Activated CD4-positive, alpha-beta T cell treated with anti-CD3 and anti-CD28 coated beads, Interleukin-2, amount 50 U/mL, for 4 hours (primary cell): ENCODE measurements around the gene RUNDC3A.
"Not testable (repeated sequence)": the region's sequence is repeated elsewhere in the genome, so short reads cannot be mapped to it uniquely, and the experiment has no call there.

Experiments
- DNase-seq, 2 experiments: peaks; one replicate each; pipeline ENCODE4 v3.0.0-alpha.2; 2020

The RUNDC3A gene

DNA sequence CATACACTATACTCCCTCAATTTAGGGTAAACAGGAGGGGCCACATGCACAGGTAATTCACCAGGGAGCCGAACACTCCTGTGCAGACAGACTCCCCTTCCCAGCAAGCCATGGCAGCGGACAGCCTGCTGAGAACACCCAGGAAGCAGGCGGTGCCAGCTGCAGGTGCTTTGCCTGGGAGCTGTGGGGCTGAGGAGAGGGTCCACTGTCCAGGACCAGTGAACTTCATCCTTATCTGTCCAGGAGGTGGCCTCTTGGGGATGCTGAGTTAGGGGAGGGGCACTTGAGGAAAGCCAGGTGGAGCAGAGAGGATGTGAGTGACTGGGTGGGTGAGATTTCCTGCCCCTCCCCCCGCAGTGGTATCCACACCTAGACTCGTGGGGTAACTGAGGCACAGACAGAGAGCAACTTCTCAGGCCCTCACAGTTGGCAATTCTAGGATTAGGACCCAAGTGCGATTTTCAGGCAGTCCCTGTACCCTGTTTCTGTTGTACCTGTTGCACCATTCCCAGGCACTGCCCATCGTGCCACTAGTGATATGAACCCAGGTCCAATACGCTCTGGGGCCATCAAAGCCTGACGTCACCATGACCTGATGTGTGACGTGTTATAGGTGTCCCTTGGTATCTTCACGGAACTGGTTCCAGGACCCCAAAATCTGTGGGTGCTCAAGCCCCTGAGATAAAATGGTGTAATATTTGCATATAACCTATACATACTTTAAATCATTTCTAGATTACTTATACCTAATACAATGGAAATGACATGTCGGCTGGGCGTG is 37.9 kb downstream of the RUNDC3A start:
- DNase-seq, result no peak

DNA sequence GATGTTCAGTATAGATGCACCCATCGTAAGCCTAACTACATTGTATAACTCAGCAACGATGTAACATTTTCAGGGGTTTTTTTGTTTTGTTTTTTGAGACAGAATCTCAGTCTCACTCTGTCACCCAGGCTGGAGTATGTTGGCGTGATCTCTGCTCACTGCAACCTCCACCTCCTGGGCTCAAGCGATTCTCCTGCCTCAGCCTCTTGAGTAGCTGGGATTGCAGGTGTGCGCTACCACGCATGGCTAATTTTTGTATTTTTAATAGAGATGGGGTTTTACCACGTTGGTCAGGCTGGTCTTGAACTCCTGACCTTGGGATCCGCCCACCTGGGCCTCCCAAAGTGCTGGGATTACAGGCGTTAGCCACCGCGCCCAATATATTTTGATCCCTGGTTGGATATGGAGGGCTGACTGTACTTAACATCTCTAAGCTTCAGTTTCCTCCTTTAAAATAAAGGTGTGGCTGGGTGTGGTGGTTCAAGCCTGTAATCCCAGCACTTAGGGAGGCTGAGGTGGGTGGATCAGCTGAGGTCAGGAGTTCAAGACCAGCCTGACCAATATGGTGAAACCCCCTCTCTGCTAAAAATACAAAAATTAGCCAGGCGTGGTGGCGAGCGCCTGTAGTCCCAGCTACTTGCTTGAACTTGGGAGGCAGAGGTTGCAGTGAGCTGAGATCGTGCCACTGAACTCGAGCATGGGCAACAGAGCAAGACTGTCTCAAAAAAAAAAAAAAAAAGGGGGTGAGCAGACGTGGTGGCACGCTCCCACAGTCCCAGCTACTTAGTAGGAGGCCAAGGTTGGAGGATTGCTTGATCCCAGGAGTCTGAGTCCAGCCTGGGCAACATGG is 39.0 kb downstream of the RUNDC3A start:
- not testable (repeated sequence) for DNase-seq

DNA sequence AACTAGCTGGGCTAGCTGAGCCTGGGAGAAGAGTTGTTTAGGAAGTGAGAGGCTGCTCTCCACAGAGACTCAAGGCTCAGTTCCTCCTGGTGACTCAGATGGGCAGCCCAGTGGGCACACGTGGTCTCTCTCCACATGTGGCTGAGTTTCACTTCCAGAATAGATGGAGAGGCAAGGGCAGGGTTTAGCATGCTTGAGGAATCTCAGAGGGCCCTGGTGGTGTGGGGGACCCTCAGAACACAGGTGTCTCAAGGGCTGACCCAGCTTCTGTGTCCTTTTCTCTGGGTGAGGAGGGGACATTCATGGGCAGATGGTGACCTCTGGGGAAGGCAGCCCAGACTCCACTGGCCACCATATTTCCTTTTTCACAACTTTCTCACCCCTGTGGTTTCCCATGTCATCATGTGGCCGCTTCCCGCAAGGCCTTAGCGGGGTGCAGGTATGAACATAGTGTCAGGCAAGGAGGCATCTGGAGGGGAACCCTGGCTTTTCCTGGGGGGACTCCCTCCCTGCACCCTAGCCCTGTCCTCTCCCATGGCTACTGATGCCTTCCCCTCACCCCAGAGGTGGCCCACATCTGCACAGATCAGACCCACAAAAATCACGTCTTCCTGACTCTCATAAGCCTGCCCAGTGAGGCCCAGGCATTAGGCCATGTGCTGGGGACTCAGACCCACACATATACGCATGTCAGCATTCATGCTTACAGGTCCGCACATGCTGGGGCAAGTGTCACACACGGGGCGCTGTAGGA is 40.0 kb downstream of the RUNDC3A start:
- DNase-seq, result no peak

DNA sequence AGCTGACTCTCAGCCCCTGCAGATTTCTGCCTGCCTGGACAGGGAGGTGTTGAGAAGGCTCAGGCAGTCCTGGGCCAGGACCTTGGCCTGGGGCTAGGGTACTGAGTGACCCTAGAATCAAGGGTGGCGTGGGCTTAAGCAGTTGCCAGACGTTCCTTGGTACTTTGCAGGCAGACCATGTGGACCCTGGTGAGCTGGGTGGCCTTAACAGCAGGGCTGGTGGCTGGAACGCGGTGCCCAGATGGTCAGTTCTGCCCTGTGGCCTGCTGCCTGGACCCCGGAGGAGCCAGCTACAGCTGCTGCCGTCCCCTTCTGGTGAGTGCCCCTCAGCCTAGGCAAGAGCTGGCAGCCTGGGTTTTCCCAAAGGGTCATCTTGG is 40.6 kb downstream of the RUNDC3A start:
- no peak for DNase-seq

DNA sequence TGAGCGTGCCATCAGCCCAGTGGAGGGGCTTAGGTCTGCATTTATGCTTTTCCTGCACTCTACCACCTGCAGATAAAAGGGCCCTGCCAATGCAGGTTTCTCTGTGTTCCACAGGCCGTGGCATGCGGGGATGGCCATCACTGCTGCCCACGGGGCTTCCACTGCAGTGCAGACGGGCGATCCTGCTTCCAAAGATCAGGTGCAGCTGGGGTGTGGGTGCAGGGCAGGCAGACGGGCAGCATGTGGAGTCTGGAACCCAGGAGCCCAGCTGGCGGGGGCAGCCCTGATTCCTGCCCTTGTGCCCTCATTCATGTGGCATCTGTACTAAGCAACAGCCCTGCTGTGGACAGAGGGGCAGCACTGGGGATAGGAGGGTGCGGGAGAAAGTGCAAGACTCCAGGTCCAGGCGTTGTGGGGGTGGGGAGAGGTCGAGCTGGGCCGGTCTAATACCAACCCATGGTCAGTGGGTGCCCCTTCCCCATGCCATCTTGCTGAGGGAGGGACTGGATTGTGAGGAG is 41.2 kb downstream of the RUNDC3A start:
- DNase-seq, result no peak

DNA sequence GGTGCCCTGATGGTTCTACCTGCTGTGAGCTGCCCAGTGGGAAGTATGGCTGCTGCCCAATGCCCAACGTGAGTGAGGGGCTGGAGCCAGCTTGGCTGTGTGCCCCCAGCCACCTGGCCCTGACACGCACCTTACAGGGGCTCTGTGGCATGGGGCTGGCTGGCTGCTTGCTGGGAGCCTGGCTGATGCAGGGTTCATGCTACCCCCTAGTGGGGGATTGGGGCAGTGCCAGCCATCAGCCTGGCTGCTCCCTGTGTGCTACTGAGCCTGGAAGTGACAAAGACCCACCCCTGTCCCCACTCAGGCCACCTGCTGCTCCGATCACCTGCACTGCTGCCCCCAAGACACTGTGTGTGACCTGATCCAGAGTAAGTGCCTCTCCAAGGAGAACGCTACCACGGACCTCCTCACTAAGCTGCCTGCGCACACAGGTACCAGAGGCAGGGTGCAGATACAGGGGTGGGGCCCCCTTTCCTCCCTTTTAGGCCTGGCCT is 42.4 kb downstream of the RUNDC3A start:
- DNase-seq, result peak; percentile 68 to 69

DNA sequence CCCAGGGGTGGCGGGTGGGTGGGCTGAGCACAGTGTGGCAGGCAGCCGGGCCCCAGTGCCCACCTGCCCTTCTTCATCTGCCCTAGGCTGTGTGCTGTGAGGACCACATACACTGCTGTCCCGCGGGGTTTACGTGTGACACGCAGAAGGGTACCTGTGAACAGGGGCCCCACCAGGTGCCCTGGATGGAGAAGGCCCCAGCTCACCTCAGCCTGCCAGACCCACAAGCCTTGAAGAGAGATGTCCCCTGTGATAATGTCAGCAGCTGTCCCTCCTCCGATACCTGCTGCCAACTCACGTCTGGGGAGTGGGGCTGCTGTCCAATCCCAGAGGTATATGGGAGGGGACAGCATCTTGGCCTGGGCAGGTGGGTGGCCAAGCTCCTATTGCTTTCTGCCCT is 43.1 kb downstream of the RUNDC3A start:
- no peak for DNase-seq

DNA sequence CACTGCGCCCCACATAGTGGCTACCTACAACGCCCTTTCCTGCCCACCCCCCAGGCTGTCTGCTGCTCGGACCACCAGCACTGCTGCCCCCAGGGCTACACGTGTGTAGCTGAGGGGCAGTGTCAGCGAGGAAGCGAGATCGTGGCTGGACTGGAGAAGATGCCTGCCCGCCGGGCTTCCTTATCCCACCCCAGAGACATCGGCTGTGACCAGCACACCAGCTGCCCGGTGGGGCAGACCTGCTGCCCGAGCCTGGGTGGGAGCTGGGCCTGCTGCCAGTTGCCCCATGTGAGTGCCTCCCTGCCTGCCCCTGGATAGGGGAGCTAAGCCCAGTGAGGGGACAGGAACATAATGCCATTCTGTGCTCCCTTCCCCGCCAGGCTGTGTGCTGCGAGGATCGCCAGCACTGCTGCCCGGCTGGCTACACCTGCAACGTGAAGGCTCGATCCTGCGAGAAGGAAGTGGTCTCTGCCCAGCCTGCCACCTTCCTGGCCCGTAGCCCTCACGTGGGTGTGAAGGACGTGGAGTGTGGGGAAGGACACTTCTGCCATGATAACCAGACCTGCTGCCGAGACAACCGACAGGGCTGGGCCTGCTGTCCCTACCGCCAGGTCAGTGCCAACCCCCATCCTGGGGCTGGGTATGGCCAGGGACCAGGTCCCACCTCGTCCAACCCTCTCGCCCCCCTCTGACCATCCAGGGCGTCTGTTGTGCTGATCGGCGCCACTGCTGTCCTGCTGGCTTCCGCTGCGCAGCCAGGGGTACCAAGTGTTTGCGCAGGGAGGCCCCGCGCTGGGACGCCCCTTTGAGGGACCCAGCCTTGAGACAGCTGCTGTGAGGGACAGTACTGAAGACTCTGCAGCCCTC is 43.8 kb downstream of the RUNDC3A start:
- DNase-seq, result no peak

DNA sequence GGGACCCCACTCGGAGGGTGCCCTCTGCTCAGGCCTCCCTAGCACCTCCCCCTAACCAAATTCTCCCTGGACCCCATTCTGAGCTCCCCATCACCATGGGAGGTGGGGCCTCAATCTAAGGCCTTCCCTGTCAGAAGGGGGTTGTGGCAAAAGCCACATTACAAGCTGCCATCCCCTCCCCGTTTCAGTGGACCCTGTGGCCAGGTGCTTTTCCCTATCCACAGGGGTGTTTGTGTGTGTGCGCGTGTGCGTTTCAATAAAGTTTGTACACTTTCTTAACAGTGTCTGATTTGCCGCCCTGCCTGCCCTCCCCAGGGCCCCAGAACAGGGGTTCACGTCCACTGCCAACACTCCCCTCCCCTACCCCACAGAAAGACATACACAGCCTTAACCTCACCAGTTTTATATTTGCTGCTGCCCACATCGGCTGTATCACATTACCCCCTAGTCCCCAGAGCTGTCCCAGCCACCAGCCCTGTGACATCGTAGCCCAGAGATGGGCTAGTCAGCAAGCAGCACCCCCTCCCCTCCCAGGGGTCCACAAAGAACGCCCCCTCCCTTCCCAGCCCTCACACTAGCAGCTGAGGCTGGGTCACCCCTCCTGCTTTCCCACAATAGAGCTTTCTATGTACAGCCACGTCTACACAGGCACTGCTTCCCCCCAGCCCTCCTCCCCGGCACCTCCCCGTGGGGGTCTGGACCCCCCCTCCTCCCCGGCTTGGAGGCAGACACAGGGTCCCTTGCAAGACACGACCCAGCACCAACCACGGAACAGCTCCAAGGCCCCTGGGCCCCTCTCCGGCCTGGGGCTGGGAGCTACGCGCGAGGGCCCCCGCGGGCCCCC is 44.6 kb downstream of the RUNDC3A start:
- no peak for DNase-seq

DNA sequence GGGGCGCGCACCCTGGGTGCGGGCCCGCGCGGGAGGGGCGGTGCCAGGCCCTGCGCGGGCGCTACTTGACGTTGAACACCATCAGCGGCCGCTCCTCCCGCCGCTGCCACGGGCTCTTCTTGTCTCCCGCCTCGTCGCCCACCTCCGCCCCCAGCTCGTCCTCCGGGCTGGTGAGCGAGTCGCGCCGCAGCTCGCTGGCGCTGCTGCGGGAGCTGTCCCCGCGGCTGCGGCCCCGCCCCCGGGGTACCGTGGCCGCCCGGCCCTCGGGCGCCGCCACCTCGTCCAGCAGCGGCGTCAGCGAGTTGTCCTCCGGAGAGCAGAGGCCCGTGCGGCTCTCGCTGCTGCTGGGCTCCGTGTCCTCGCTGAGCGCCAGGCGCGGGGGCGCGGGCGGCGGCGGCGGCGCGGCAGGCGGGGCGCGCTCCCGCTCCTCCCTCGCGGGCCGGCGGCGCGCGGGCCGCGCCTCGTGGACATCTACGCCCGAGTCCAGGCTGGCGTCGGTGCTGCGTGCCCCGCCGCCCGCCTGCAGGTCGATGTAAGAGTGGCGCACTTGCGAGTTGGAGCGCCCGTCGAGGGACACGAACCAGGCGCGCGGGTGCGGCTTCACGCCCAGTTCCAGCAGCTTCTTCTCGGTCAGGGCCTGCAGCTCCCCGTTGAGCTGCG is 45.4 kb downstream of the RUNDC3A start:
- DNase-seq, result no peak

DNA sequence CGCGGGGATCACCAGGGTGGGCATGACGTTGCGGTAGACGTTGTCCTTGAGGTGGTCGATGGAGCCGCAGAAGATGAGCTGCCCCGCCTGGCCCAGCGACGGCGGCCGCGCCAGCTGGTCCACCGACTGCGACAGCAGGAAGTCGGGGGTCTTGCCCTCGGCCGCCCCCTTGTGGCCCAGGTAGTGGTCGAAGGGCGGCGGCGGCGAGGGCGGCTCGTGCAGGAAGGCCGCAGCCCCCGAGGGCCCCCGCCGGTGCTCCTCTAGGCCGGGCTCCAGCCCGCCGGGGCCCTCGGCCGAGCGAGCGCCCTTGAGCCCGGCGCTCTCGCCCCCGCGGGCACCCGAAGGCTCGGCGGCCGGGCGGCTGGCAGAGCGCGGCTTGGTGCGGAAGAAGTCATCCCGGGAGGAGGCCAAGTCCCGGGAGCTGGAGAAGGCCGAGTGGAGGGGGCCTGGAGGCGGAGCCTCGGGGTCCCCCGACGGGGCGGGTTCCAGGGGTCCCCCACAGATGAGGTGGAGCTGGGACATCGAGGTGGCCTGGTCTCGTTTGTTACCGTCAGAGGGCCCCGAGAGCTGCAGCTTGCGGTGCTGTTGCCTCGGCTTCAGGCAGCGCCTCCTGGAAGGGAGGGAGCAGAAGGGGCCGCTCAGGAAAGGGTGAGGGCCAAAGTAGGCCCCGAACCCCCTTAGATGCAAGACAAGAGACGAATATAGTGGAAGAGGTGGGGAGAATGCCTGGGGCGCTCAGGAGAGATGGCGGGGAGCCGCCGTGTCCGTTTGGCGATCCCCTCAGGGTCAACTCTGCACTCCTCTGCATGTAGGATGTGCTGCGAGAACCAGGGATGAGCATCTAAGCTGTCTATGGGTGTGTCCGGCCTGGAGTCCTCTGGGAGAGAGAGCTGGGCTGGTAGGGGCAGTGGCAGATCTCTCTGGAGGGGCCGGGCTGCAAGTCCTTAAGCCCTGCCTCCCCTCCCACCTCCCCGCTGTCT is 46.5 kb downstream of the RUNDC3A start:
- peak; percentile 48 for DNase-seq

DNA sequence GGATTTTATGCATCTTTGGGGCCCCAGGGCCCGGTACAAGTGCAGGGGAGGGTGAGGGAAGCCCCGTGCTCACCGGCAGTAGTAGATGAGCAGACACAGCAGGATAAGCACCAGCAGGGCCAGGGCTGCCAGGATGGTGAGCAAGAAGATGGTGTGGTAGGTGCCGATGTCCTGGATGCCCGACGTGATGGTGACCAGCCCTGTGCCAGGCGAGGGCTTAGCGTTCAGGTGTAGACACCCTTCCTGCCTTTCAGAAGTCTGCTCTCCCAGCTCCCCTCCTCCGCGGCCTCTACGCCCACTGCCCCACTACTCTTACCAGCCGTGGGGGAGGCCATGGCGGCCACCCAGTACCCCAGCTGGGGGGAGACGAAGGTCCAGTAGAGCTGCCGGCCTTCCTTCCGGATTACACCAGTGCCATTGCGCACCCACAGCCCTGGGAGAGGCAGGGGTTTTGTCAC is 47.3 kb downstream of the RUNDC3A start:
- no peak for DNase-seq

DNA sequence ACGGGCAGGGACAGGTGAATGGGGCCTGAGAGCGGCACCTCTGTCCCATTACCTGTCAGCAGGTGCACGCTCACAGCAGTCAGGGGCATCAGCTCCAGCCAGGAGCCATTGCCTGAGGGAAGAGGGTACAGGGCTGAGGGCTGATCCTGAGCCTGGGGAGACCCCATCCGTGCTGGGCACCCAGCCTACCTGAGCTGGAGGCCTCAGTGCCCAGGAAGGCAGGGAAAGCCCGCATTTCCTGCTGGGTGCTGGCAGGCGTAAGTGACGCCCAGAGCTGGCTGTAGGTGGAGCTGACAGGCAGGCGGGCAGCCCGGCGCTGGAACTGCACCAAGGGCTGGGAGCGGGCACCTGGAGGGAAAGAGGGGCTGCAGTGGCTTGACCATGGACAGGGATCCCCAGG is 47.8 kb downstream of the RUNDC3A start:
- no peak for DNase-seq

DNA sequence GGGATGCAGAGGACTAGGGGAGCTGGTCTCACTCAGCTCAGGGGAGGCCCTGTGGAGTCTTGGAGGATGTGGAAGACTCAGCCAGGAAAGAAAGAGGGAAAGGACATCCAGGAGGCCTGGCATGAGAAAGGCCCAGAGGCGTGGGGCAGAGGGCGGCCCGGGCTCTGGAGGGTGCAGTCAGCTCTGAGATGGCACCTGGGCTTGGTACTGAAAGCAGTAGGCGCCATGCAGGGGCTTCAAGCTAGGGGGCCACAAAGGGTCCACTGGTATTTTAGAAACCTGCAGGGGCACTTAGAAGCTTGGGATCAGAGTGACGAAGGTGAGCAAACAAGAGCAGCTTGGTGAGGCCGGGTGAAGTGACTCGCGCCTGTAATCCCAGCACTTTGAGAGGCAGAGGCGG is 49.7 kb downstream of the RUNDC3A start:
- DNase-seq, result no peak

DNA sequence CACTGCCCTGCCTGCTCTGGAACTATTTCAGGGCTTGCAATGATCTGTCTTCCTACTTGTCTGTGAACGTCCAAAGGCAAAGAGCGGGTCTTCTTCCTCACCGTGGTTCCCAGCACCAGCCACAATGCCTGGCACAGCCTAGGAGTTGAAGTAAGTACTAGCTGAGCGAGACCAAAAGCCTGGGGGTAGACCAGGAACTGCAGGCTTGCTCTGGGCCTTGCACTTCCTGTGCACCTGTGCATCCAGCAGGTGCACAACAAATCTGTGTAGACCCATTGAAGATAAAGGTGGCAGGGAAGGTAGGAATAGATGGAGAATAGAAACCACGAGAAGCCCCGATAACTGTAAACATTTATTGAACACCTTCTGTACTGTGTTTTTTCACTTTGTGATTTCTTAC is 50.6 kb downstream of the RUNDC3A start:
- no peak for DNase-seq

DNA sequence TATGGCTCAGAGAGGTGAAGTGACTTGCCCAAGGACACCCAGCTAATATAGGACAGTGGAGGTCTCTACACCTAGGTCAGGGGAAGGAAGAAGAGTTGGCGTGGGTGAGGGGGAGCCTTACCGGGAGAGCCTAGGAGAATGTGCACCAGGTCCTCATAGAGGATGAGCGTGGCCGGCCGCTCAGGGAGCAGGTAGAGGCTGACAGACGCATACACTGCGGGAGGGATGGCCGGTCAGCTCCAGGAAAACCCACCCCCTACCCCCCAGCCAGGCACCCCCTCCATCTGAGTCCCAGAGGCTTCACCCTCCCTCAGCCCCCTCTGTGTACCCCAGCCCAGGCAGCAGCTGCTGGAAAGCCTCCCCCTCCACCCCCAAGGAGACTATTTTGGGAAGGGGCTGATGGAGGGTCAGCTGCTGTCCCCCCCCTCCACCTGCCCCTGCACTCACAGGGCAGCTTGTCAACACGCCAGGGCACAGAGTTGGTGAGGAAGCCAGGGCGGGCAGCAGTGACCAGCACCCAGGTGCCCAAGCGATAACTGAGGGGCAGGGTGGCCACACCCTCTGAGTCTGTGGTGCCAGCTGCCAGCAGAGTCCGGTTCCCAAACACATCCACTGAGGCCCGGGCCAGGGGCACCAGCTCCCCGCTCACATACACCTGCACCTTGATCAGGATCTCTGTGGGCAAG is 51.2 kb downstream of the RUNDC3A start:
- DNase-seq, result no peak

DNA sequence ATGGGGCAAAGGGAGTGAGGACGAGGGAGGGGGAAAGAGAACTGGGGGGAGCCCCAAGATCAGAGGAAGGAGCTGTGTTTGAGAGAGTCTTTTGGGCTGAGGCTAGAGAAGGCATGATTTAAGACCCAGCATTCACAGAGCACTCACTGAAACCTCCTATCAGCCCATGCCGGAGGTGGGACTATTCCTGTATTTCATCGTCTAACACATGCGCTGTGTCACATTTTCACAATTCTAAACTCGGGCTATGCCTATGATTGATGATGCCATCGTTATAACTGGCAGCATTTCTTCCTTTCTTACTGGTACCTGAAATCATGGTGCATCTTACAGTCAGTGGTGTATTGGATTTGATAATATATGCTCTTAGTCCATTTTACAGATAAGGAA is 51.7 kb downstream of the RUNDC3A start:
- DNase-seq, result no peak

DNA sequence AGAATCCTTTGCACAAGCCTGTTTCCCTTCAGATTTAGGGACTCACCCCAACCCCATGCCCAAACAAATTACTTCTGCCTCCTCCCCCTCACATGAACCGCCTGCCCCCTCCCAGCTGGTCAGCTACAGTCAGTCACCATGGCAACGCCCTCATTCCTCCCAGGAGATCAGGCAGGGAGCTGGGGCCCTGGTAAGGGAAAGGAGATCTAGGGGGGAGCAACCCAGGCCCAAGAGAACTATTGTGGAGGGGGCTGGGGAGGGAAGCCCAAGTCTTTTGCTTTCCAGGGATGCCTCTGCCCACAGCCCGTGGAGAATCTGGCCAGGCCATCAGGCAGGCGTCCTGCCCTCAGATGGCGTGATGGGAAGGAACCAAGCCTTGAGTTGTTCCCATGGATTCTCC is 52.4 kb downstream of the RUNDC3A start:
- no peak for DNase-seq
